ENCODE data around the gene PCCA.
"Not testable (repeated sequence)": the region's sequence is repeated elsewhere in the genome, so short reads cannot be mapped to it uniquely, and the experiment has no call there.

DNA sequence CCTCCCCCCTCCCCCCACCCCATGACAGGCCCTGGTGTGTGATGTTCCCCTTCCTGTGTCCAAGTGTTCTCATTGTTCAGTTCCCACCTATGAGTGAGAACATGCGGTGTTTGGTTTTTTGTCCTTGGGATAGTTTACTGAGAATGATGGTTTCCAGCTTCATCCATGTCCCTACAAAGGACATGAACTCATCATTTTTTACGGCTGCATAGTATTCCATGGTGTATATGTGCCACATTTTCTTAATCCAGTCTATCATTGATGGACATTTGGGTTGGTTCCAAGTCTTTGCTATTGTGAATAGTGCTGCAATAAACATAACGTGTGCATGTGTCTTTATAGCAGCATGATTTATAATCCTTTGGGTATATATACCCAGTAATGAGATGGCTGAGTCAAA lies 229.6 kb downstream of the PCCA start:
- TF ChIP-seq, protein P1, sequence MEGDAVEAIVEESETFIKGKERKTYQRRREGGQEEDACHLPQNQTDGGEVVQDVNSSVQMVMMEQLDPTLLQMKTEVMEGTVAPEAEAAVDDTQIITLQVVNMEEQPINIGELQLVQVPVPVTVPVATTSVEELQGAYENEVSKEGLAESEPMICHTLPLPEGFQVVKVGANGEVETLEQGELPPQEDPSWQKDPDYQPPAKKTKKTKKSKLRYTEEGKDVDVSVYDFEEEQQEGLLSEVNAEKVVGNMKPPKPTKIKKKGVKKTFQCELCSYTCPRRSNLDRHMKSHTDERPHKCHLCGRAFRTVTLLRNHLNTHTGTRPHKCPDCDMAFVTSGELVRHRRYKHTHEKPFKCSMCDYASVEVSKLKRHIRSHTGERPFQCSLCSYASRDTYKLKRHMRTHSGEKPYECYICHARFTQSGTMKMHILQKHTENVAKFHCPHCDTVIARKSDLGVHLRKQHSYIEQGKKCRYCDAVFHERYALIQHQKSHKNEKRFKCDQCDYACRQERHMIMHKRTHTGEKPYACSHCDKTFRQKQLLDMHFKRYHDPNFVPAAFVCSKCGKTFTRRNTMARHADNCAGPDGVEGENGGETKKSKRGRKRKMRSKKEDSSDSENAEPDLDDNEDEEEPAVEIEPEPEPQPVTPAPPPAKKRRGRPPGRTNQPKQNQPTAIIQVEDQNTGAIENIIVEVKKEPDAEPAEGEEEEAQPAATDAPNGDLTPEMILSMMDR (IDR thresholded peaks at IDR 0.05) = not testable (repeated sequence)
- not testable (repeated sequence) for TF ChIP-seq EP300, POLR2A (IDR thresholded peaks at IDR 0.05)

Measured in tibial nerve (tissue), 4 donors.